DOHH2 (cell line): Measurements from ENCODE around the gene GATB.

ENCODE experiments used
- EZH2phosphoT487 ChIP-seq: fragments of 200-600 bp; sonication (generic); IDR thresholded peaks from 2 replicates; pipeline ENCODE4 v1.6.1; 2017; ENCODE audit warnings: borderline replicate concordance, mild to moderate bottlenecking, antibody characterized with exemption, low read length, moderate library complexity, mixed read lengths
- TF ChIP-seq, protein P1 (sequence below): fragments of 200-600 bp; sonication (generic); IDR thresholded peaks from one replicate; pipeline ENCODE4 v1.5.1; 2014; ENCODE audit warnings: antibody characterized with exemption, mild to moderate bottlenecking, low read depth, low read length; ENCODE audit not compliant: poor library complexity, severe bottlenecking

DNA sequence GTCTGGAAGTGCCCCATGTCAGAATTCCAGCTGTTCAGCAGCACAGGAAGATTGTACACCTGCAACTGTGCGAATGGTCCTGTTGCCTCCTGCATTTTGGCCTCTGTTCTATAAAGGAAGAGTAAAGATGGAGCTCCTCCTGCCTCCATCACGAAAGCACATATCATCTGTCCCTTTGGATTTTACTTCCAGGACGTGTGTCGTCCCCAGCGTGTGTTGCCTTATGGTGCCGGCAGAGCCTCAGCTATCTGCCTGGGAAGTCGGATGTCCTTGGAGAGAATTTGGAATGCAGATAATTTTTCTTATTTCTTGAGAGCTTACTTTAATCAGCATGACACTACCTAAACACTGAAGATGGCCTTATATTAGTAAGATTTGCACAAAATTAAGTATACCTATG lies 97.7 kb downstream of the GATB start:
- TF ChIP-seq, protein P1, sequence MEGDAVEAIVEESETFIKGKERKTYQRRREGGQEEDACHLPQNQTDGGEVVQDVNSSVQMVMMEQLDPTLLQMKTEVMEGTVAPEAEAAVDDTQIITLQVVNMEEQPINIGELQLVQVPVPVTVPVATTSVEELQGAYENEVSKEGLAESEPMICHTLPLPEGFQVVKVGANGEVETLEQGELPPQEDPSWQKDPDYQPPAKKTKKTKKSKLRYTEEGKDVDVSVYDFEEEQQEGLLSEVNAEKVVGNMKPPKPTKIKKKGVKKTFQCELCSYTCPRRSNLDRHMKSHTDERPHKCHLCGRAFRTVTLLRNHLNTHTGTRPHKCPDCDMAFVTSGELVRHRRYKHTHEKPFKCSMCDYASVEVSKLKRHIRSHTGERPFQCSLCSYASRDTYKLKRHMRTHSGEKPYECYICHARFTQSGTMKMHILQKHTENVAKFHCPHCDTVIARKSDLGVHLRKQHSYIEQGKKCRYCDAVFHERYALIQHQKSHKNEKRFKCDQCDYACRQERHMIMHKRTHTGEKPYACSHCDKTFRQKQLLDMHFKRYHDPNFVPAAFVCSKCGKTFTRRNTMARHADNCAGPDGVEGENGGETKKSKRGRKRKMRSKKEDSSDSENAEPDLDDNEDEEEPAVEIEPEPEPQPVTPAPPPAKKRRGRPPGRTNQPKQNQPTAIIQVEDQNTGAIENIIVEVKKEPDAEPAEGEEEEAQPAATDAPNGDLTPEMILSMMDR = no peak
- TF ChIP-seq EZH2phosphoT487 = no peak
